Sigmoid colon (tissue), 4 donors: ENCODE results near the gene COPS7B.

ENCODE experiments used
- CTCF ChIP-seq, 4 experiments: fragments of 450-650 bp in 3 of 4; fragments of 200-600 bp in 1 of 4; IDR thresholded peaks; one replicate each; pipeline ENCODE4 v1.5.1; 2016 to 2019; ENCODE audit warnings: antibody characterized with exemption in 4 of 4, mild to moderate bottlenecking in 3 of 4, moderate library complexity in 2 of 4
- EP300 ChIP-seq, 4 donors: sonication (generic); formaldehyde crosslinking; IDR thresholded peaks; one replicate each; pipeline ENCODE4 v1.6.1; 2017; ENCODE audit warnings: antibody characterized with exemption in 4 of 4
- POLR2A ChIP-seq, 2 donors: fragments of 450-650 bp; IDR thresholded peaks; one replicate each; pipeline ENCODE4 v1.6.1; 2016; ENCODE audit warnings: antibody characterized with exemption in 2 of 2, mild to moderate bottlenecking in 2 of 2, moderate library complexity in 2 of 2
- POLR2AphosphoS5 ChIP-seq, 4 donors: sonication (generic); formaldehyde crosslinking; IDR thresholded peaks; one replicate each; pipeline ENCODE4 v1.6.1; 2017; ENCODE audit warnings: antibody characterized with exemption in 4 of 4

- TF ChIP-seq CTCF (IDR thresholded peaks at IDR 0.05) (no peak), POLR2A (IDR thresholded peaks at IDR 0.05) (peak; percentile 82 to 95), POLR2AphosphoS5 (IDR thresholded peaks at IDR 0.05) (peak; percentile 95 to 99 (median 96)), EP300 (IDR thresholded peaks at IDR 0.05) (no peak)
Observed at GRCh38 chr2:231780909-231781797, 5.1 kb upstream of the COPS7B start, which contains the start of gene PDE6D.
